ENCODE results near the gene PRAMEF26. TPM values are rescaled to one million over a fixed set of nuclear protein-coding genes. Genes with fewer than 3 reads are reported as not detected.
"Not testable (repeated sequence)": the region's sequence is repeated elsewhere in the genome, so short reads cannot be mapped to it uniquely, and the experiment has no call there.

The PRAMEF26 gene
- not detected for total RNA-seq (ENCODE audit: unreplicated experiment)
- long read RNA-seq: 0 reads

DNA sequence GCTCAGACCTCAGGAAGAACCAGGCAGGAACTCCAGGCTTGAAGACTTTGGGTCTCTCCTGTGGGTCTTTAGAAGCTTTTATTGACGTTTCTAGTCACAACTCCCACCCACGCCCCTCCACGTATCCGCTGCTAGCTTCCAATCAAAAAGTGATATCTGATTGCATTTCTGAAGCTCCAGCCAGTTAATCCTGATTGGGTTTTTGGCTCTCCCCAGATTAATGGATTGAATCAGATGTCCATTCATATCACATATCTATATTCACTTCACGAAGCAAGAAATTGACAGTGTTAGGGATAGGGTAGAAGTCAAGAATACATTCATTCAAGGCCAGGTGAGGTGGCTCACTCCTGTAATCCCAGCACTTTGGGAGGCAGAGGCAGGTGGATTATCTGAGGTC is at the start of gene PRAMEF26:
TSS of gene PRAMEF26 (minus strand) at position 101 of the 400 bp plus-strand sequence. CDS start 2,914 bp downstream, outside the sequence.
- H3K4me1 Mint-ChIP-seq (ENCODE audit: unreplicated experiment); H3K27ac Mint-ChIP-seq (ENCODE audit: unreplicated experiment); H3K27me3 Mint-ChIP-seq (ENCODE audit: unreplicated experiment); DNase-seq (ENCODE audit: low spot score); H3K4me3 Mint-ChIP-seq (ENCODE audit: unreplicated experiment); H3K36me3 Mint-ChIP-seq (ENCODE audit: low read depth, unreplicated experiment); H3K9me3 Mint-ChIP-seq (ENCODE audit: unreplicated experiment): not testable (repeated sequence)

- H3K4me3 Mint-ChIP-seq (ENCODE audit: unreplicated experiment); H3K27me3 Mint-ChIP-seq (ENCODE audit: unreplicated experiment); H3K9me3 Mint-ChIP-seq (ENCODE audit: unreplicated experiment); H3K36me3 Mint-ChIP-seq (ENCODE audit: low read depth, unreplicated experiment); H3K27ac Mint-ChIP-seq (ENCODE audit: unreplicated experiment); DNase-seq (ENCODE audit: low spot score); H3K4me1 Mint-ChIP-seq (ENCODE audit: unreplicated experiment): not testable (repeated sequence)
These were observed 45.5 kb upstream of the PRAMEF26 start, which contains the start of gene PRAMEF13 for GRCh38 chr1:13201309-13201708. Gene PRAMEF13, minus strand, starts transcription at chr1:13201409. Its CDS starts 1,820 bp downstream, at chr1:13199589.

DNA sequence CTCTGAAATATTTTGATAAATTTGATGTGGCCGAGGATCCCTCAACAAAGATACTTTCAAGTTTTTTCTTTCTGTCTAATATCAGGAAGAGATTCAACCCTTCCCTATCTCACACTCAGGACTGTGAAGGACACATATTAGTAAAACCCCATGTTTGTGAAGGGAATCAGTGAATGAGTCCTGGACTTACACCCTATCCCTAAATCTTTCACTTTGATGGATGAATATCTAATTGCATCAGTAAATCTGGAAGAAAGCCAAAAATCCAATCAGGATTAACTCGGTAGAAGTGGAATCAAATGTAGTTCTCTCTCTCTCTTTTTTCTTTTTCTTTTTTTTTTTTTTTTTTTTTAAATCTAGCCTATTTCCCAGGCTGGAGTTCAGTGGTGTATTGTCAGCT is 15.7 kb upstream of the PRAMEF26 start, which contains the start of gene PRAMEF9:
TSS of gene PRAMEF9 (plus strand) at position 301 of the 400 bp plus-strand sequence. CDS start 3,433 bp downstream, outside the sequence.
- H3K27ac Mint-ChIP-seq (ENCODE audit: unreplicated experiment); H3K27me3 Mint-ChIP-seq (ENCODE audit: unreplicated experiment); H3K9me3 Mint-ChIP-seq (ENCODE audit: unreplicated experiment); DNase-seq (ENCODE audit: low spot score); H3K4me1 Mint-ChIP-seq (ENCODE audit: unreplicated experiment); H3K36me3 Mint-ChIP-seq (ENCODE audit: low read depth, unreplicated experiment); H3K4me3 Mint-ChIP-seq (ENCODE audit: unreplicated experiment): not testable (repeated sequence)

- not testable (repeated sequence) for H3K36me3 Mint-ChIP-seq (ENCODE audit: low read depth, unreplicated experiment); H3K9me3 Mint-ChIP-seq (ENCODE audit: unreplicated experiment); DNase-seq (ENCODE audit: low spot score); H3K27me3 Mint-ChIP-seq (ENCODE audit: unreplicated experiment); H3K4me3 Mint-ChIP-seq (ENCODE audit: unreplicated experiment); H3K27ac Mint-ChIP-seq (ENCODE audit: unreplicated experiment); H3K4me1 Mint-ChIP-seq (ENCODE audit: unreplicated experiment)
These were observed 9.7 kb upstream of the PRAMEF26 start, which contains the start of gene HNRNPCL4 for GRCh38 chr1:13165531-13165930. Gene HNRNPCL4, minus strand, starts transcription at chr1:13165631. Its CDS starts 164 bp downstream, at chr1:13165467.

DNA sequence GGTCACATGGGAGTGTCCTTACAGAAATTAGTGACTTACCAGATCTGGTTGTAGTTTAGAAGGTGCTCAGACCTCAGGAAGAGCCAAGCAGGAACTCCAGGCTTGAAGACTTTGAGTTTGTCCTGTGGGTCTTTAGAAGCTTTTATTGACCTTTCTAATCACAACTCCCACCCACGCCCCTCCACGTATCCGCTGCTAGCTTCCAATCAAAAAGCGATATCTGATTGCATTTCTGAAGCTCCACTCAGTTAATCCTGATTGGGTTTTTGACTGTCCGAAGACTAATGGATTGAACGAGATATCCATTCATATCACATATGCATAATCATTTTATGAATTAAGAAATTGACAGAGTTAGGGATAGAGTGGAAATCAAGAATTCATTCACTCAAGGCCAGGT is 39.1 kb downstream of the PRAMEF26 start, which contains the start of gene HNRNPCL2:
TSS of gene HNRNPCL2 (minus strand) at position 101 of the 400 bp plus-strand sequence. CDS start 454 bp downstream, outside the sequence.
- H3K4me1 Mint-ChIP-seq (ENCODE audit: unreplicated experiment); H3K27ac Mint-ChIP-seq (ENCODE audit: unreplicated experiment); H3K36me3 Mint-ChIP-seq (ENCODE audit: low read depth, unreplicated experiment); DNase-seq (ENCODE audit: low spot score); H3K27me3 Mint-ChIP-seq (ENCODE audit: unreplicated experiment); H3K4me3 Mint-ChIP-seq (ENCODE audit: unreplicated experiment): not testable (repeated sequence)
- peaks cover 27% of the 10 kb centered on the region for H3K9me3 Mint-ChIP-seq (ENCODE audit: unreplicated experiment)

Other genes with a start within 250 kb of the PRAMEF26 start
- gene PRAMEF7, start 239.4 kb downstream of the PRAMEF26 start, total RNA-seq (ENCODE audit: unreplicated experiment): not detected
- gene PRAMEF6, start 208.4 kb downstream of the PRAMEF26 start, total RNA-seq (ENCODE audit: unreplicated experiment): not detected
- not detected for gene PRAMEF27, start 99.4 kb downstream of the PRAMEF26 start, total RNA-seq (ENCODE audit: unreplicated experiment)
- not detected for gene HNRNPCL3, start 95.2 kb downstream of the PRAMEF26 start, total RNA-seq (ENCODE audit: unreplicated experiment)
- not detected for gene PRAMEF25, start 85.2 kb downstream of the PRAMEF26 start, total RNA-seq (ENCODE audit: unreplicated experiment)
- gene HNRNPCL2, start 39.2 kb downstream of the PRAMEF26 start, total RNA-seq (ENCODE audit: unreplicated experiment): not detected
- not detected for gene HNRNPCL4, start 9.6 kb upstream of the PRAMEF26 start, total RNA-seq (ENCODE audit: unreplicated experiment)
- not detected for gene PRAMEF9, start 15.8 kb upstream of the PRAMEF26 start, total RNA-seq (ENCODE audit: unreplicated experiment)
- not detected for gene PRAMEF13, start 45.4 kb upstream of the PRAMEF26 start, total RNA-seq (ENCODE audit: unreplicated experiment)
- not detected for gene PRAMEF18, start 70.1 kb upstream of the PRAMEF26 start, total RNA-seq (ENCODE audit: unreplicated experiment)
- gene PRAMEF5, start 98.2 kb upstream of the PRAMEF26 start, total RNA-seq (ENCODE audit: unreplicated experiment): not detected
- not detected for gene PRAMEF8, start 129.1 kb upstream of the PRAMEF26 start, total RNA-seq (ENCODE audit: unreplicated experiment)
- gene PRAMEF33, start 147.5 kb upstream of the PRAMEF26 start, total RNA-seq (ENCODE audit: unreplicated experiment): not detected
- gene PRAMEF15, start 159.6 kb upstream of the PRAMEF26 start, total RNA-seq (ENCODE audit: unreplicated experiment): not detected
- gene PRAMEF14, start 191.1 kb upstream of the PRAMEF26 start, total RNA-seq (ENCODE audit: unreplicated experiment): not detected
- gene PRAMEF19, start 215.9 kb upstream of the PRAMEF26 start, total RNA-seq (ENCODE audit: unreplicated experiment): not detected
- not detected for gene PRAMEF17, start 233.6 kb upstream of the PRAMEF26 start, total RNA-seq (ENCODE audit: unreplicated experiment)